Hepatocyte (in vitro differentiated cells): ENCODE data around the gene GPR39.

ENCODE experiments used
- EZH2 ChIP-seq: fragments of 200-600 bp; sonication (generic); IDR thresholded peaks from 2 replicates; pipeline ENCODE4 v1.6.1; 2016; ENCODE audit warnings: antibody characterized with exemption, mild to moderate bottlenecking, borderline replicate concordance
- EZH2phosphoT487 ChIP-seq: fragments of 200-600 bp; sonication (generic); IDR thresholded peaks from one replicate; pipeline ENCODE4 v1.6.1; 2018; ENCODE audit warnings: antibody characterized with exemption, mild to moderate bottlenecking, low read depth, moderate library complexity; ENCODE audit not compliant: unreplicated experiment, severe bottlenecking
- TF ChIP-seq, protein P1 (sequence below): fragments of 200-600 bp; sonication (generic); IDR thresholded peaks from 2 replicates; pipeline ENCODE4 v1.5.1; 2016; ENCODE audit warnings: antibody characterized with exemption, mild to moderate bottlenecking; ENCODE audit not compliant: poor library complexity

DNA sequence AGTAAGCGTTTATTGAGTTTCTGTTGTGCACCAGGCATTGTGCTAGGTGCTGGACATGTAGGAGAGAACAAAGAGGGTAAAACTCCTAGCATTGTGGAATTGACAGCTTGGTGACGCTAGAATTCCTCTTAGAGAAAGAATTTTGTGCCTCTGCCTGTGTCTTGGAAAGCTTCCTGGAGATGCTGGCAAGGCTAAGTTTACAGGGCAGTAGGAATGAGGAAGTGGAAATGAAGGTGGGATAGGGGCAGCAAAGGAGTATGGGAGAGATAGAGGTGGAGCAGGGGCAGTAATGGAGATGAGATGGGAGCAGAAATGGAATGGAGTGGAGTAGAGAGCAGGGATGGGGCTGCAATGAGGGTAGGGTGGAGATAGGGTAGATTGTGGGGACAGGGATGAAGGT lies 29.8 kb downstream of the GPR39 start:
- TF ChIP-seq, protein P1, sequence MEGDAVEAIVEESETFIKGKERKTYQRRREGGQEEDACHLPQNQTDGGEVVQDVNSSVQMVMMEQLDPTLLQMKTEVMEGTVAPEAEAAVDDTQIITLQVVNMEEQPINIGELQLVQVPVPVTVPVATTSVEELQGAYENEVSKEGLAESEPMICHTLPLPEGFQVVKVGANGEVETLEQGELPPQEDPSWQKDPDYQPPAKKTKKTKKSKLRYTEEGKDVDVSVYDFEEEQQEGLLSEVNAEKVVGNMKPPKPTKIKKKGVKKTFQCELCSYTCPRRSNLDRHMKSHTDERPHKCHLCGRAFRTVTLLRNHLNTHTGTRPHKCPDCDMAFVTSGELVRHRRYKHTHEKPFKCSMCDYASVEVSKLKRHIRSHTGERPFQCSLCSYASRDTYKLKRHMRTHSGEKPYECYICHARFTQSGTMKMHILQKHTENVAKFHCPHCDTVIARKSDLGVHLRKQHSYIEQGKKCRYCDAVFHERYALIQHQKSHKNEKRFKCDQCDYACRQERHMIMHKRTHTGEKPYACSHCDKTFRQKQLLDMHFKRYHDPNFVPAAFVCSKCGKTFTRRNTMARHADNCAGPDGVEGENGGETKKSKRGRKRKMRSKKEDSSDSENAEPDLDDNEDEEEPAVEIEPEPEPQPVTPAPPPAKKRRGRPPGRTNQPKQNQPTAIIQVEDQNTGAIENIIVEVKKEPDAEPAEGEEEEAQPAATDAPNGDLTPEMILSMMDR, result no peak
- TF ChIP-seq EZH2, result no peak
- no peak for TF ChIP-seq EZH2phosphoT487
